HepG2 (cell line): ENCODE results near the gene NUDT8. TPM values are rescaled to one million over a fixed set of nuclear protein-coding genes. Genes with fewer than 3 reads are reported as not detected.

Source experiments
- ATAC-seq: fragments of 200-7000 bp; cut with Tn5 transposase; 3 replicates; pipeline ENCODE4 v1.9.1; 2020; ENCODE audit warnings: mild to moderate bottlenecking, moderate library complexity
- BruUV-seq: library from RNA; stranded (reverse); fragments of 400-500 nt; replicated peaks from 2 replicates; lab custom pipeline; 2021; lab: Mats Ljungman, UMichigan
- CTCF ChIA-PET: fragments of 300-600 bp; formaldehyde crosslinking; extraction: SDS; loops from one replicate; lab custom pipeline; 2021; ENCODE audit warnings: low total read pairs, inconsistent platforms, low intra/inter-chr PET ratio; lab: Yijun Ruan, JAX
- POLR2A ChIA-PET: fragments of 350-600 bp; sonication (Branson Sonifier 250); formaldehyde crosslinking; loops from one replicate; lab custom pipeline; 2020; ENCODE audit warnings: antibody characterized with exemption, inconsistent platforms; lab: Yijun Ruan, JAX
- DNase-seq: peaks from one replicate; pipeline ENCODE4 v3.0.0-alpha.2; 2015; ENCODE audit warnings: low spot score
- FAIRE-seq: peaks from 3 replicates; lab custom pipeline; 2011; peaks lifted over from hg19 to GRCh38; lab: Jason Lieb, UNC
- H2AFZ ChIP-seq: one replicate; pipeline ENCODE4 v1.6.1; 2011; ENCODE audit warnings: low read length, inconsistent platforms
- H3K27ac ChIP-seq: fragments of 300-600 bp; 3 replicates; pipeline ENCODE4 v1.8.0; 2011; ENCODE audit warnings: mixed run types, mild to moderate bottlenecking, mixed read lengths, low read length, inconsistent platforms; ENCODE audit not compliant: insufficient read depth; ENCODE audit errors: extremely low read length
- H3K27me3 ChIP-seq, 2 experiments: fragments of 200-600 bp in 1 of 2; 2 replicates in 1 of 2; 3 replicates in 1 of 2; pipeline versions ENCODE4 v1.6.0 to v1.8.0; 2011; ENCODE audit warnings: low read length in 2 of 2, mild to moderate bottlenecking in 2 of 2, moderate library complexity in 2 of 2, inconsistent platforms in 1 of 2; ENCODE audit not compliant: insufficient read depth in 2 of 2, control insufficient read depth in 1 of 2
- H3K36me3 ChIP-seq, 2 experiments: fragments of 200-600 bp in 1 of 2; replicated peaks in 1 of 2; 2 replicates in 1 of 2; 3 replicates in 1 of 2; pipeline versions ENCODE4 v1.5.1 to v1.8.0; 2011; ENCODE audit warnings: low read length in 2 of 2, inconsistent platforms in 1 of 2; ENCODE audit not compliant: insufficient read depth in 2 of 2, control insufficient read depth in 1 of 2
- H3K4me1 ChIP-seq: 2 replicates; pipeline ENCODE4 v1.5.1; 2012; ENCODE audit warnings: low read length, inconsistent platforms; ENCODE audit not compliant: insufficient read depth
- H3K4me2 ChIP-seq: 2 replicates; pipeline ENCODE4 v1.6.0; 2011; ENCODE audit warnings: low read depth, low read length, inconsistent platforms
- H3K4me3 ChIP-seq, 3 experiments: fragments of 200-600 bp in 1 of 3; sonication (generic), shearing (Covaris generic) in 1 of 3; replicated peaks in 1 of 3; 2 replicates each; pipeline ENCODE4 v1.5.1; 2011 to 2016; ENCODE audit warnings: low read length in 3 of 3, inconsistent platforms in 2 of 3, low read depth in 2 of 3, mild to moderate bottlenecking in 2 of 3, control low read depth in 1 of 3, mixed read lengths in 1 of 3; ENCODE audit not compliant: insufficient read depth in 1 of 3
- H3K79me2 ChIP-seq: one replicate; pipeline ENCODE4 v1.6.1; 2011; ENCODE audit warnings: low read length, inconsistent platforms; ENCODE audit not compliant: insufficient read depth
- H3K9ac ChIP-seq: 2 replicates; pipeline ENCODE4 v1.6.0; 2011; ENCODE audit warnings: mild to moderate bottlenecking, low read depth, low read length, inconsistent platforms; ENCODE audit not compliant: insufficient read depth
- H3K9me3 ChIP-seq: 2 replicates; pipeline ENCODE4 v1.5.1; 2012; ENCODE audit warnings: mild to moderate bottlenecking, low read length
- H4K20me1 ChIP-seq: 2 replicates; pipeline ENCODE4 v1.6.0; 2011; ENCODE audit warnings: inconsistent platforms, mild to moderate bottlenecking, low read length, moderate library complexity; ENCODE audit not compliant: insufficient read depth
- HDAC1 ChIP-seq: sonication (generic); formaldehyde crosslinking; IDR thresholded peaks from 2 replicates; pipeline ENCODE4 v1.5.1; 2020; ENCODE audit warnings: mild to moderate bottlenecking, missing genetic modification reagents
- HNRNPLL ChIP-seq: fragments of 200-400 bp; formaldehyde crosslinking; IDR thresholded peaks from 2 replicates; pipeline ENCODE4 v1.6.1; 2017; ENCODE audit warnings: mild to moderate bottlenecking, low read depth, low read length; ENCODE audit not compliant: poor library complexity, severe bottlenecking
- RXRB ChIP-seq: IDR thresholded peaks from 2 replicates; pipeline ENCODE4 v1.6.1; 2016; ENCODE audit warnings: borderline replicate concordance, missing genetic modification reagents, missing compliant biosample characterization
- ZNF510 ChIP-seq: sonication (generic); formaldehyde crosslinking; IDR thresholded peaks from 2 replicates; pipeline ENCODE4 v1.4.0; 2020; ENCODE audit warnings: low read depth, mild to moderate bottlenecking, missing genetic modification reagents
- WGBS: methylation state at CpG from one replicate; pipeline ENCODE4 v1.1.6; 2017; ENCODE audit warnings: low lambda C conversion rate; 5-methylcytosine and 5-hydroxymethylcytosine counted together
- in situ Hi-C: cut with HindIII; loops from 2 replicates; pipeline ENCODE4 v1.10.0; 2017; ENCODE audit warnings: low pct_unique_long_range_greater_than_20kb; ENCODE audit not compliant: extremely low pct_ligation_motif_present
- intact Hi-C: fragments of 100-400 bp; cut with micrococcal nuclease; formaldehyde crosslinking; loops from one replicate; pipeline ENCODE4 v1.10.0; 2022; ENCODE audit not compliant: unreplicated experiment
- polyA plus RNA-seq, 8 experiments: library from polyadenylated mRNA; depleted of rRNA in 3 of 8; stranded (reverse) in 7 of 8; unstranded in 1 of 8; fragments of >200 nt; fragmentation: Illumina TruSeq in 4 of 8; extraction: Trizol in 4 of 8; gene quantifications; 2 replicates each; pipeline versions ENCODE4 v1.2.1 to v1.2.3, GENCODE V29; 2011 to 2016; ENCODE audit warnings: low read depth in 4 of 8, missing spikeins in 1 of 8, mixed read lengths in 1 of 8; ENCODE audit not compliant: insufficient read depth in 1 of 8
- total RNA-seq, 5 experiments: library from RNA; depleted of rRNA; stranded (reverse); fragments of >200 nt; fragmentation: Illumina TruSeq; extraction: Trizol; gene quantifications; 2 replicates each; pipeline ENCODE4 v1.2.3, GENCODE V29; 2016; ENCODE audit warnings: low read depth in 1 of 5
- TF ChIP-seq, protein P1 (sequence below): sonication (generic); formaldehyde crosslinking; IDR thresholded peaks from 2 replicates; pipeline ENCODE4 v1.4.0; 2020; ENCODE audit warnings: mild to moderate bottlenecking, missing genetic modification reagents
- TF ChIP-seq, protein P2 (sequence below): sonication (generic); formaldehyde crosslinking; IDR thresholded peaks from 2 replicates; pipeline ENCODE4 v1.4.0; 2020; ENCODE audit warnings: mild to moderate bottlenecking, low read depth, missing genetic modification reagents
- TF ChIP-seq, protein P3 (sequence below), 2 experiments: fragments of 450-650 bp in 1 of 2; sonication (generic) in 1 of 2; formaldehyde crosslinking in 1 of 2; IDR thresholded peaks; 2 replicates each; pipeline versions ENCODE4 v1.6.1 to v1.8.0; 2016 to 2022; ENCODE audit warnings: antibody characterized with exemption in 1 of 2, mild to moderate bottlenecking in 1 of 2, missing genetic modification reagents in 1 of 2

The NUDT8 gene
- total and polyA plus RNA-seq, 2 of the 13 experiments (the other 11 are each of a cell fraction or from before 2014, with no cell fraction given) = 6.7 to 25.8 TPM

DNA sequence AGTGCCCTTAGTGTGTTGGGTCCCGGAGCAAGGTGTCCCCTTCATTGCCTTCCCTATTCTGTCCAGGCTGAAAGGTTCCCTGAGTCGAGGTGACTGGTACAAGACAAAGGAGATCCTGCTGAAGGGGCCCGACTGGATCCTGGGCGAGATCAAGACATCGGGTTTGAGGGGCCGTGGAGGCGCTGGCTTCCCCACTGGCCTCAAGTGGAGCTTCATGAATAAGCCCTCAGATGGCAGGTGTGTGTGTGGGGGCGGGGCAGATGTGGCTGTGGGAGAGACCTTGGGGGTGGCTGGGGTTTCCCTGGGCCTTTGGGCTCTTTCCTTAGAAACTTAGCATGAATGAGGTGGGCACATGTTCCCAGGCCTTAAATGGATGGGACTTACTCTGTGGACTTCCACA is 21.3 kb downstream of the NUDT8 start:
- peaks cover 13 to 33% of the 10 kb centered on the region in 2 experiments; a peak in 4 of 5 replicates for H3K36me3 ChIP-seq
- FAIRE-seq = no peak
- H4K20me1 ChIP-seq = no peaks in the 10 kb centered on the region
- H3K4me1 ChIP-seq = peaks cover 21% of the 10 kb centered on the region
- no peak overlapping the region for H3K4me2 ChIP-seq
- DNase-seq = no peak
- no peak overlapping the region for H2AFZ ChIP-seq
- no TSS peak for BruUV-seq
- no peak overlapping the region for H3K9ac ChIP-seq
- intact Hi-C loops (no loop called here), in situ Hi-C loops (no loop called here)
- no peak overlapping the region for H3K4me3 ChIP-seq
- POLR2A ChIA-PET = interaction anchor here (1.5 kb wide), 1 partner anchor 21 kb away, joined by 7 read pairs; the partner anchor contains the start of gene NUDT8
- no peaks in the 10 kb centered on the region for H3K9me3 ChIP-seq
- CTCF ChIA-PET = no interaction called here
- H3K79me2 ChIP-seq = peaks cover 8% of the 10 kb centered on the region
- H3K27me3 ChIP-seq = peaks cover 0 to 10% of the 10 kb centered on the region in 2 experiments; a peak in 1 of 5 replicates
- H3K27ac ChIP-seq = no peak overlapping the region
- 96% methylated on average over 8 of the region's 8 CpGs for WGBS
- ATAC-seq = no peak
- TF ChIP-seq HDAC1 (CRISPR knock-in tag) (no peak), HNRNPLL (no peak), RXRB (no peak), ZNF510 (no peak)
- TF ChIP-seq, protein P1, sequence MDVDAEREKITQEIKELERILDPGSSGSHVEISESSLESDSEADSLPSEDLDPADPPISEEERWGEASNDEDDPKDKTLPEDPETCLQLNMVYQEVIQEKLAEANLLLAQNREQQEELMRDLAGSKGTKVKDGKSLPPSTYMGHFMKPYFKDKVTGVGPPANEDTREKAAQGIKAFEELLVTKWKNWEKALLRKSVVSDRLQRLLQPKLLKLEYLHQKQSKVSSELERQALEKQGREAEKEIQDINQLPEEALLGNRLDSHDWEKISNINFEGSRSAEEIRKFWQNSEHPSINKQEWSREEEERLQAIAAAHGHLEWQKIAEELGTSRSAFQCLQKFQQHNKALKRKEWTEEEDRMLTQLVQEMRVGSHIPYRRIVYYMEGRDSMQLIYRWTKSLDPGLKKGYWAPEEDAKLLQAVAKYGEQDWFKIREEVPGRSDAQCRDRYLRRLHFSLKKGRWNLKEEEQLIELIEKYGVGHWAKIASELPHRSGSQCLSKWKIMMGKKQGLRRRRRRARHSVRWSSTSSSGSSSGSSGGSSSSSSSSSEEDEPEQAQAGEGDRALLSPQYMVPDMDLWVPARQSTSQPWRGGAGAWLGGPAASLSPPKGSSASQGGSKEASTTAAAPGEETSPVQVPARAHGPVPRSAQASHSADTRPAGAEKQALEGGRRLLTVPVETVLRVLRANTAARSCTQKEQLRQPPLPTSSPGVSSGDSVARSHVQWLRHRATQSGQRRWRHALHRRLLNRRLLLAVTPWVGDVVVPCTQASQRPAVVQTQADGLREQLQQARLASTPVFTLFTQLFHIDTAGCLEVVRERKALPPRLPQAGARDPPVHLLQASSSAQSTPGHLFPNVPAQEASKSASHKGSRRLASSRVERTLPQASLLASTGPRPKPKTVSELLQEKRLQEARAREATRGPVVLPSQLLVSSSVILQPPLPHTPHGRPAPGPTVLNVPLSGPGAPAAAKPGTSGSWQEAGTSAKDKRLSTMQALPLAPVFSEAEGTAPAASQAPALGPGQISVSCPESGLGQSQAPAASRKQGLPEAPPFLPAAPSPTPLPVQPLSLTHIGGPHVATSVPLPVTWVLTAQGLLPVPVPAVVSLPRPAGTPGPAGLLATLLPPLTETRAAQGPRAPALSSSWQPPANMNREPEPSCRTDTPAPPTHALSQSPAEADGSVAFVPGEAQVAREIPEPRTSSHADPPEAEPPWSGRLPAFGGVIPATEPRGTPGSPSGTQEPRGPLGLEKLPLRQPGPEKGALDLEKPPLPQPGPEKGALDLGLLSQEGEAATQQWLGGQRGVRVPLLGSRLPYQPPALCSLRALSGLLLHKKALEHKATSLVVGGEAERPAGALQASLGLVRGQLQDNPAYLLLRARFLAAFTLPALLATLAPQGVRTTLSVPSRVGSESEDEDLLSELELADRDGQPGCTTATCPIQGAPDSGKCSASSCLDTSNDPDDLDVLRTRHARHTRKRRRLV (CRISPR knock-in tag) = no peak
- TF ChIP-seq, protein P2, sequence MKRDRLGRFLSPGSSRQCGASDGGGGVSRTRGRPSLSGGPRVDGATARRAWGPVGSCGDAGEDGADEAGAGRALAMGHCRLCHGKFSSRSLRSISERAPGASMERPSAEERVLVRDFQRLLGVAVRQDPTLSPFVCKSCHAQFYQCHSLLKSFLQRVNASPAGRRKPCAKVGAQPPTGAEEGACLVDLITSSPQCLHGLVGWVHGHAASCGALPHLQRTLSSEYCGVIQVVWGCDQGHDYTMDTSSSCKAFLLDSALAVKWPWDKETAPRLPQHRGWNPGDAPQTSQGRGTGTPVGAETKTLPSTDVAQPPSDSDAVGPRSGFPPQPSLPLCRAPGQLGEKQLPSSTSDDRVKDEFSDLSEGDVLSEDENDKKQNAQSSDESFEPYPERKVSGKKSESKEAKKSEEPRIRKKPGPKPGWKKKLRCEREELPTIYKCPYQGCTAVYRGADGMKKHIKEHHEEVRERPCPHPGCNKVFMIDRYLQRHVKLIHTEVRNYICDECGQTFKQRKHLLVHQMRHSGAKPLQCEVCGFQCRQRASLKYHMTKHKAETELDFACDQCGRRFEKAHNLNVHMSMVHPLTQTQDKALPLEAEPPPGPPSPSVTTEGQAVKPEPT (CRISPR knock-in tag) = no peak
- TF ChIP-seq, protein P3, sequence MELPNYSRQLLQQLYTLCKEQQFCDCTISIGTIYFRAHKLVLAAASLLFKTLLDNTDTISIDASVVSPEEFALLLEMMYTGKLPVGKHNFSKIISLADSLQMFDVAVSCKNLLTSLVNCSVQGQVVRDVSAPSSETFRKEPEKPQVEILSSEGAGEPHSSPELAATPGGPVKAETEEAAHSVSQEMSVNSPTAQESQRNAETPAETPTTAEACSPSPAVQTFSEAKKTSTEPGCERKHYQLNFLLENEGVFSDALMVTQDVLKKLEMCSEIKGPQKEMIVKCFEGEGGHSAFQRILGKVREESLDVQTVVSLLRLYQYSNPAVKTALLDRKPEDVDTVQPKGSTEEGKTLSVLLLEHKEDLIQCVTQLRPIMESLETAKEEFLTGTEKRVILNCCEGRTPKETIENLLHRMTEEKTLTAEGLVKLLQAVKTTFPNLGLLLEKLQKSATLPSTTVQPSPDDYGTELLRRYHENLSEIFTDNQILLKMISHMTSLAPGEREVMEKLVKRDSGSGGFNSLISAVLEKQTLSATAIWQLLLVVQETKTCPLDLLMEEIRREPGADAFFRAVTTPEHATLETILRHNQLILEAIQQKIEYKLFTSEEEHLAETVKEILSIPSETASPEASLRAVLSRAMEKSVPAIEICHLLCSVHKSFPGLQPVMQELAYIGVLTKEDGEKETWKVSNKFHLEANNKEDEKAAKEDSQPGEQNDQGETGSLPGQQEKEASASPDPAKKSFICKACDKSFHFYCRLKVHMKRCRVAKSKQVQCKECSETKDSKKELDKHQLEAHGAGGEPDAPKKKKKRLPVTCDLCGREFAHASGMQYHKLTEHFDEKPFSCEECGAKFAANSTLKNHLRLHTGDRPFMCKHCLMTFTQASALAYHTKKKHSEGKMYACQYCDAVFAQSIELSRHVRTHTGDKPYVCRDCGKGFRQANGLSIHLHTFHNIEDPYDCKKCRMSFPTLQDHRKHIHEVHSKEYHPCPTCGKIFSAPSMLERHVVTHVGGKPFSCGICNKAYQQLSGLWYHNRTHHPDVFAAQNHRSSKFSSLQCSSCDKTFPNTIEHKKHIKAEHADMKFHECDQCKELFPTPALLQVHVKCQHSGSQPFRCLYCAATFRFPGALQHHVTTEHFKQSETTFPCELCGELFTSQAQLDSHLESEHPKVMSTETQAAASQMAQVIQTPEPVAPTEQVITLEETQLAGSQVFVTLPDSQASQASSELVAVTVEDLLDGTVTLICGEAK (IDR thresholded peaks at IDR 0.05) = no peak
- TF ChIP-seq, protein P3 (CRISPR knock-in tag; IDR thresholded peaks at IDR 0.05) = no peak
